Activated CD4-positive, alpha-beta T cell treated with anti-CD3 and anti-CD28 coated beads for 1 hour (primary cell): ENCODE measurements around the gene VDAC1.

Experiments
- DNase-seq: peaks from one replicate; pipeline ENCODE4 v3.0.0-alpha.2; 2020

Gene VDAC1

DNA sequence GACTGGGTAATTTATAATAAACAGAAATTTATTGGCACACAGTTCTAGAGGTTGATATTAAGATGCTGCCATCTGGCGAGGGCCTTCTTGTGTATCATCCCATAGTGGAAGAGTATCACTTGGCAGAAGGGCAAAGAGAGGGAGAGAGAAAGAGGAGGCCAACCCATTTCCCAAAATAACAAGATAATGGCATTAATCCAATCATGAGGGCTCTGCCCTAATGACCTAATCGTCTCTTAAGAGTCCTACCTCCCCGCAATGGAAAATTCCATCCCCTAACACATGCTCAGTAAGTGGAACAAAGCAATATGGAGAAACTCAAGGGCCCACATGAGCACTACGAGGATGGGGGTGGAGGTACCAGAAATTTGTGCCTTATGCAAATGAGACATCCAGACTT is 17.6 kb upstream of the VDAC1 start:
- DNase-seq: no peak

DNA sequence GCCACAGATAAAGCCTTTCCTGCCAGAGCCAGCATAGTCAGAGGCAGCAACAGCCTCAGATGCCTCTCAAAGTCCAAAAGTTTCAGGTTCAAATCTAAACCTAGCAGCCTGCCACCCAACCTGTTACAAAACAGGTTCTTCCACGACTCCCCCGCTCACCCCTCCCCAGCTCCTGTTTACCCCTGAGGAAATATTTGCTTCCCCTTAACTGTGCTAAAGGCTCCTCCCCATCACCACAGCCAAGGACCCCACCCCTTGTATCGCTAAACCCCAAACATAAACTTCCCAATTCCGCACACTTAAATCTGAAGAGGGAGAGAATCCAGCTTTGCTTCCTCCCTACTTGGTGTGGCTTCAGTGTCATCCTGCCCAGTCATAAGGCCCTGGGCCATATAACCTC is 15.4 kb upstream of the VDAC1 start:
- DNase-seq: no peak

DNA sequence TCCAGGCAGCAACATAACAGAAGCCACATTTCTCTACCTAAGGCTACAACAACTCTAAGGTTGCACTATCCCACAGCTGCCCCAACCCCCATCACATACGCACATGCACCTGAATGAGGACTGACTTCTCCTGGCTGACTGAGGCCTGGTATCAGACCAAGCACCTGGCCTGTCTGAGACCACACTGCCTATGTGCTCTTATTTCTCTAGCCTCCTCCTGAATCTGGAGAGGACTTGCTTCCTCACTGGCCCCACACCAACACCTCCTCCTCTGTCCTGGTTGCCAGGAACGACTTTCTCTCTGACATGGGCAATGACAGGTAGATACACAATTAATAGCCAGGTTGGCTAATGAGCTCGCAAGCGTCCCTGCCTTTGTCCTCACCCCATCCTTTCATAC is 14.9 kb upstream of the VDAC1 start:
- no peak for DNase-seq

DNA sequence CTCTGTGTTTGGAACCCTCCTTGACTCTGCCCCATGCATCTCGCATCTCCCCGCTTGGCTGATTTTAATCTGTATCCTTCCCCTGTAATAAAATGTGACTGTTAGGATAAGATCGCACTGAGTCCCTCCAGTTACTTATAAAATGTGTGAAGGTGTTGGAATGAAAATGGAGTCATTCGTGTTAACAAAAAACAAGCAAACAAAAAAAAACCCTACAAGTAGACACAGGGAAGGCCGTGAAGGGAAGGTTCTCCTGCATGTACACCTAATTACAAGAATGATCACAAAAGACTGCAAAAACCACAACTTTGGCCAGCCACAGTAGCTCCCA is 14.2 kb upstream of the VDAC1 start:
- no peak for DNase-seq

DNA sequence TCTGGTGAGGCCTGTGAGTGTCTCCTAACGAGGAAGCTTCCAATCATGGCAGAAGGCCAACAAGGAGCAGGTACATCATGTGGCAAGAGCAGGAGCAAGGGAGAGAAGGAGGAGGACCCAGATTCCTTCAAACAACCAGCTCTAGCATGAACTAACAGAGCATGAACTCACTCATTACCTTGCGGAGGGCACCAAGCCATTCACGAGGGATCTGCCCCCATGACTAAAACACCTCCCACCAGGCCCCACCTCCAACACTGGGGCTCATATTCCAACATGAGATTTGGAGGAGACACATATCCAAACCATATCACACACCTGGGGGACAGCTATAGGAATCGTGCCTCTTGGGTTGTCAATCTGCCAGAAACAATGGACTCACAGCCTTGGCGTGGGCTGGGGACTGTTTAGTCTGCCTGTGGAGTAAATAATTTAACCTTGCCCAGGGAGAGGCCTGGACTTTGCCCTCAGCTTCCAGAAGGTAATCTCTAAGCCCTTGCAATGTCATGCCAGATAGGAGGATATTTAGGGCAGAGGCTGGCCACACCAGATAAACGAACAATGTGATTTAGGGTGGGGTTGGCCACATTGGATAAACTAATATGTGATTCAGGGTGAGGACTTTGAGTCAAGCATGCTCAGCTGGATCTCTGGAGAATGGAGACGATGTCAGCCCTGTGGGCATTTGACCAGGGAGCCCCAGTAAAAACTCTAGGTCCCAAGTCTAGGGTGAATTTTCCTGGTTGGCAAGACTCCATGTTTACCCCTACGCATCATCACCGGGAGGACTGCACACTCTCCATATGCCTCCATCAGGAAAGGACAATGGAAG is 13.6 kb upstream of the VDAC1 start:
- no peak for DNase-seq

DNA sequence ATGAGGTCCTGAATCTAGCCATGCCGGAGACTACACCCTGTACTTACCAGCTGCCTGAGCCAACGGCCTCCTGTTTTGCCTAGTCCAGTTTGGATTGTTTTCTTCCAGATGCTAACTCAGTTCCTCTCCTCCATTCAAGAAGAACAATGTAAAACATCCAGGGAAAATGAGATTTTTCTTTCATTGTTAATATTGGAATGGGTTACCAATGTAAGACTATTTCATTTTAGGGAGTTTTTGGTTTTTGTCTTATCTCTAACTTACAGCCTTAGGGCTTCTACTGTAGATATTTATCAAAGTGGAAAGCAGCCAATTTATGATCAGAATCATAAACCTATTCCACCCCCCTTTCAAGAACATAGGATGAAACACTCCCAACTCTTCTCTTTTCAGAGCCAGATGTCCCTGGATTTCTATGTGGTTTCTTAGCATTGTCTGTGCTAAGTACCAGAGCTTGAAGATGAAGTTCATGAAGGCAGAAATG is 3.5 kb upstream of the VDAC1 start:
- DNase-seq: no peak

DNA sequence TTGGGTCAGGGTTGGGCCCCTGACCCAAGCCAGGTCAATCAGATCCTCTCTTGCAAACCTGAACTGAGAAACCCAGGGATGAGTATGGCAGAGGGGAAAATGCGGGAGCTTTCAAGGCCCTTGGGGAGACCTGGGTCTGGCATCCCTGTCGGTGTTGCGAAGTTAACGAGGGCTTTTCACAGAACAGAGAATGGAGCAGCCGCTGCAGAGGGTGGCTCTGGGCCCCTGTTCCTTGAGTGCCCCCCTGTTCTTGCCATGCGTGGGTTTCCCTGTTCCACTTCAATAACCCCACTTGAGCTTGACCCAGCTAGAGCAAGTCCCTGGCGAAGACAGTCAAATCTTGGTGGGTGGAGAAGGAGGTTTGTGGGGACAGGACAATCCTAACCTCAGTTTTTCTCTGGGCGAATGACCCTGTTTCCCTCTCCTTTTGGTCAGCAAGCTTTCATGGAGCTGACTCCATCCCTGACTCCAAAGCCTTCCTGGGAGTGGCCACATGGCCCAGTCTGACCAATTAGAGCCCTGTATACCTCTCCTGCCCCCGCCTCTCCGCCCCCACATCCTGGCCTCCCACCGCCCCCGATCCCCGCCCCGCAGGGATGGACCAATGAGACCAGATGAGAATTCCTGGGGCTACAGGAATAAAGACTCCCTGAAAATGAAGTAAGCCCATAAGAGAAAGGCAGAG is 2.9 kb upstream of the VDAC1 start:
- DNase-seq: no peak

DNA sequence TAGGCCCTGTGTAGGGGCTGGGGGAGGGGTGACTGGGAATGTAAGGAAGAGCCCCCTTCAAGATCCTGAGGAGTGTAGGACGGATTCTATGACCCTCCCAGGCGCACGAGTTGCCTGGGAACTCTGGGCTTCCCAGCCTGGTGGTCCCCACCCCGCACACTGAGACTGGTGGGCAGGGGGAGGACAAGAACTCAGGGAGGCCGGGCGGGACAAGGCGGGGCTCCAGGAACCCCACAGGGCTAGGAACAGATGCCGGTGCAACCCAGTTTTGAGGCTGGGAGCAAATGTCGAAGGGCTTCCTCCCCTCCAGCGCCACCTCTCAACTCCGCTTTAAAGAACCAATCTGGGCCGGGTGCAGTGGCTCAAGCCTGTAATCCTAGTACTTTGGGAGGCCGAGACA is 1.3 kb upstream of the VDAC1 start:
- no peak for DNase-seq

DNA sequence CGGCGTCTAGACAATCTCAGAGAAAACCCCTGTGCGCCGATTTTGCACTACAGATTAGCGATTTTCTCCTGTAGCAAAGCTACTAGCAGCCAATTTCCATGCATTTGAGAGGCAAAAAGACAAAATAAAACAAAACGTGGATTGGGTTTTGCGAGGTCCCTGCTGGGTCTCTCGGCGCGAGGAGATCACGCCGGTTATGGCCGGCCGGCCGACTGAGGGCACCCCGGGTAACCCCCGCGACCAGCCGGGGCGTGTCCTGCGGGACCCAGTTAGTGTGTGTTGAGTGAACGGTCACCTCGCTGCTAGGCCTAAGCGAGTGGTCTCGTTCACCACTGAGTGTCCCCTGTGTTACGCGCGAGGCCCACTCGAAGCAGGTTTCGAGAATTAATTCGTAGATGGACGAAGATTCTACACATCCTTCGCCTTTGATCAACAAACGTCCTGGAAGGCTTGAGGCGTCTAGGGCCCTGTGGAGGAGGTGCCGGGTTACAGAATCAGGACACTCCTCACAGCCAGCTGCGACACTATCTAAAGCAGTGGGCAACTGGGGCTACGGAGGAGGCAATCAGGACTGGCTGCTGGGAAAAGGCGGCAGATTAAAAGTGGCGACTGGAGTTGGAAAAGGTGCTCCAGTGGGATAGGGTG is 764 bp upstream of the VDAC1 start:
- DNase-seq: no peak

DNA sequence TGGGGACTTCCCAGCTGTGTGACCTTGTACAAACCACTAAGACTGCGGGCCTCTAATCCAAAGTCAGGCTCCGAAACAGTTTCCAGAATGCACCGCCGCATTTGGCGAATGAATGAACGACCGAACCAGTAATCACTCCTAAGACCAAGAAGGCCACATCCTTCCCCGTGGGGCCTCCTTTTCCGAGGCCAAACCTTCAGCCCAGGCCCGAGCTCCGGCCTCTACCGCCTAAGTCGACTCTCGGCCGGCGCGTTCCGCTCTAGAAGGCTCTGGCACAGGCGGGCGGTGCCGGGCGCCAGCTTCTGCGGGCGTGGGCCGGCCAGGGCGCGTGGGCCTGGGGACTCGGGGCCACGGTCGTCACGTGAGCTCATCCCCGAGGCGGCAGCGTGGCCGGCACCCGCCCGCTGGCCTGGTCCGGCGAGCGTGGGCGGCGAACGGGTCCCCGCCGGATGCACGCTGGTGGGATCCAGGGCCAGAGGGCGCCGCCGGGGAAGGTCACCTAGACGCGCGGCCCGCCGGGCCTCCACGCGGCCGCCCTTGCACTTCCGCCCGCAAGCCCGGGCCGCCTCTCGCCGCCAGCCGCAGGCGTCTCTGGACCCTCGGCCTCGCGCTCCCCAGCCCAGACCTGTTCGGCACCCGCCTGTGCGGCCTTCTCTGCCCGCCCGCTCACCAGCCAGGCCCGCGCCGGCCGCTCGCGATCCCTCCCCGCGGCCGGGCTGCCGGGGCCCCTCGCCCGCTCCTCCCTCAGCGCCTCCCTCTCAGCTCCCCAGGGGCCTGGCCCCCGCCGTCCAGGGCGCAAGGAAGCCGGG is 754 bp downstream of the VDAC1 start:
- DNase-seq: no peak

DNA sequence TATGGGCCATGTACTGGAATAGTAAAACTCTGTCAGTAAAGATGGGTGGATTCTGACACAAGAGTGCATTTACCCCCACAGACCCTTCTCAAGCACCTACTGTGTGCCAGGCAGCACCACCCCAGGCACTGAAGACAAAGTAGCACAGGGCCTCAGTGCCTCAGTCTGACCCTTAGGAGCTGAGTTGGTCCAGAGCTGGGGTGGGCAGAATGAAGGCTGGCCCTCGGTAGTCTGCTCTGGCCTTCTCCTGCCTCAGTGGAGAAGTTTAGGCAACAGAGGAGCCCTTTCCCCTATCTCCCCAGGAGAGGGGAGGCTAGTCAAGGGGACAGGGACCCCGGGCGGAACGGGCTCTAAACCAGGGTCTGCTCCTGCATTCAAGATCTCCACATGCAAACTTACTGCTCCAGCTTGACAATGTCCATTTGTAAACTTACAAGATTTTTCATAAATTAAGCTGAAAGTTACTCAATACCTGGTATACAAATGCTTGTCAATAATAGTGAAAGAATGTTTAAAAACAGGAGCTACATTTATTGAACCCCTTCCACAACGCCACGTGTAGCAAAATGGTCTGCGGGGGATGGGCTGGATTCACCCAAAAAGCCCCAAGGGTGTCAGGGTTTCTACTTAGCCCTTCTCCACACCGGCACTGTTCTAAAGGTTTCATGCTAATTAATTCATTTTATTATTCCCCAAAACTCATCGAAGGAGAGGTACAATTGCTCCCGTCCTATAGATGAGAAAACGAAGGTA is 1.5 kb downstream of the VDAC1 start:
- DNase-seq: no peak

DNA sequence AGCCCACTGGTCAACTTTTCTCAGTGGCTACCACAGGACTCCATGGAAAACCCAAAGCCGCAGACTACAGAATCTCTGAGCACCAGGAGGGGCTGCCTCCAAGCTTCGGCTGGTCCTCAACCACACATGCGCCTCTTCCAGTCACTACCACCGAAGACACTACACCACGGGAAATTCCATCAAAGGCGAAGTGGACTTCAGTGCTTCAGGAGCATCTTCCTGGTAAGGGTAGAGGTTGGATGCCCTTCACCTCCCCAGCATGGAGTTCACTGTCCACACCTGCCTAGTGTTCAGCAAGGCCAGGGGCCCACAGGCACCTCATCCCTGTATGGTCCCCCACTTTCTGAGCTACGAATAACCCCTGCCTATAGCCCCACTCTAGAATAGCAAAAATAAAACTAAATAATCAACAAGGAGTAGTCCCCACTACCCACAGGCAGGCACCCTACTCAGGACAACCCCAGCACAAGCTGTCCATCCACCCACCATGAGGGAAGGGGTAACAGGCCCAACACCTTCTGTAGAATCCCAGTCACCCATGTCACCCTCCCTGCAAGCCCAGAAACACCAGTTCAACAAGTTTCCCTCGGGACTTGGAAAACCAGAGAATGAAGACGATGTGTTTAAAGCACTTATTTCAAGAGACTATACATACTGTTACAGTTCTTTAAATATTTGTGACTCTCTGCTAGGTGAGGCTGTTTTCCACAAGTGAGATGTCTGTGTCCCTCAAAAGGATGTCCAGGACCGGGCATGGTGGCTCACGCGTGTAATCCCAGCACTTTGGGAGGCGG is 2.6 kb downstream of the VDAC1 start:
- no peak for DNase-seq

DNA sequence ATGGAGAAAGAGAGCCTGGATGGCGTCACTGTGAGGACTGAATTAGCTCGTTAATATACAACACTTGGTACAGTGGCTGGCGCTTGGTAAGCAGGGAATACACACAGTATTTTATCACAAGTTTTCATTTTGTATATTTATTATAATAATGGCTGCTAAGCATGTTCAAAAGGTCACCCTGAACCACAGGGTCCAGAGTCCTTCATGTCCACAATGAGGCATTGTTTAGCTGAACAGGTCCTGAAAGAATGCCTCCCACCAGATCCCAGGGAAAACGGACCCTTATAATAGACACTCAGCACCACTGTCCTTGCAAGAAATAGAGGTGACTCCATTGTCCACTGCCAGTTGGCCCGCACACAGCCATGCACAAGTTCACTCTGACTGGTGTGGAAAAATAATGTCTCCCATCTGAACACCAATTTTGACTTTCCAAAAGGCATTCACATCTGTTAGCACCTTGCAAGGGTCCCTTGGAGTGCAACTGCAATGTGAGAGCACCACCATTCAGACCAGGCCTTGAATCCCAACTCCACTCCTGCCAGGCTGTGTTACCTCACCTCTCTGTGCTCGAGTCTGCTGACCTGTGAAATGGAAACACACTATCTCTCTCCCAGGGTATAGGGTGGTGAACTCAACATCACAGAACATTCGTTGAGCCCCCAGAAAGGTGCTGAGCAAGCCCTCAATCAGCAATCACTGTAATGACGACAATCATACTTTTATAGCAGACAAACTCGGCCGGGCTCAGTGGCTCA is 3.9 kb downstream of the VDAC1 start:
- DNase-seq: no peak

DNA sequence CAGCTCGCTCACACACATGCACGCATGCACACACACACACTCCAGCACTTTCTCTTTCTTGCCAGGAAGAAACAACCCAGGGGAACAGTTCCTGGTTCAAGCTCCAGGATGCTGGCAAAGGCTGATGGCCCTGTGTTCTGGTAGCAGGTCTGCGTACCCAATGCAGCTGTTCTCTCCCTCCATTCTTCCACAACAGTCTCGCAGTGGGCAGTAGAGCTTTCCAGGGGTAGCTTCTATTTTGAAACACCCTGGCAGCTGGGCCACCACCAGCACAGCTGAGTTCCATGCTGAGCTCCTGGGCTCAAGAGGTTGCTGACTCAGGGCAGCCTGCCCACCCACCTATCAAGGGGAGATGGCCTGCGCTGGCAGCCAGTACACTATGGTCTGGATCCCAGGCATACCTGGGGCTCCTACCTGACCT is 4.7 kb downstream of the VDAC1 start:
- no peak for DNase-seq

DNA sequence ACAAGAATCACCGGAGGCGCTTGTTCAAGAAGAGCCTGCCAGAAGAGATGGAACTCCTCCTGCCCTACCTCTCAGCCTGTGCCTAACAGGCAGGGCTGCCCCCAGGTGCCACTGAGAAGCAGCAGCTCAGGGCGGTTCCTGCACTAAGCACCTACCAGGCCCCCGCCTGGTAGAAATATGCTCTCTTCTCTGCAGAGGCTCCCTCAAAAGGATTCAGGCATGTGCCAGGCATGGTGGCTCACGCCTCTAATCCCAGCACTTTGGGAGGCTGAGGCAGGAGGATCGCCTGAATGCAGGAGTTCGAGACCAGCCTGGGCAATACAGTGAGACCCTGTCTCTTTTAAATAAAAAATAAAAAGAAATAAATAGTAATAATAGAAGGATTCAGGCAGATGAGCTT is 6.0 kb downstream of the VDAC1 start:
- no peak for DNase-seq

DNA sequence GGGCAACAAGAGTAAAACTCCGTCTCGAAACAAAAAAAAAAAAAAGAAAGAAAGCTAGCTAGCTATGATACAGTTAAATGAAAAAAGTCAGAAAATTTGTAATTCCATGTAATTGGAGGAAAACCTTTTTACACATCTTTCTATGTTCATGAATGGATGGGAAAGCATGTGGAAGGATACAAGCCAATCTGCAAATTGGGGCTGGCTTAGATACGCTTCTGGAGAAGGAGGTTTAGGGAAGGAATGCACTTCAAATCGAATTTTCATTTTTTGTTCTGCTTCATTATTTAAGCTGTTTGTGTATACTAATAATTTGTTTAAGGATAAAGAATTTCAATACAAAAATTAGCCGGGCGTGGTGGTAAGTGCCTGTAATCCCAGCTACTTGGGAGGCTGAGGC is 6.7 kb downstream of the VDAC1 start:
- no peak for DNase-seq

DNA sequence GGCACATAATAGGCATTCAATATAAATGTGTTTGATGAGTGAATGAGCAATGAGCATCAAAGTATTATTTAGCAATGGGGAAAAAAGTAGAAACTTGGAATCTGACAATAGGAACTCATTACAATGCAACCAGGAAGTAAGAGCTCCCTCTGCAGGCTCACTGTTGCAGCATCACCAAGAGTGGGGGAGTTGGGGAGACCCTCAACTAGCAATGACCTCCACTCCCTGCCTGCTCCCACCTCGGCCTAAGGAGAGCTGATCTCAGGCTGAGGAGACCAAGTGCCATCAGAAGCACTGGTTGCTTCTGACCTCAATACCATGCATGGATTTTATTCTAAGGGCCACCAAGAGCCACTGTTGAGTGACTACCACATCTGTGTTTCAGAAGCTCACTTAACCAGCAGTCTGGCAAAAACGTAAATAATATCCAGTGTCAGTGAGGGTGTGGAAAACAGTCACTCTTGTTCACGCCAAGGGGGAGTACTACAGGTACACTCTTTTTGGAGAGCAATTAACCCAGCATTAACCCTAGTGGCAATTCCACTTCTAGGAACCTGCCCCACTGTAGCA is 8.0 kb downstream of the VDAC1 start:
- DNase-seq: no peak

DNA sequence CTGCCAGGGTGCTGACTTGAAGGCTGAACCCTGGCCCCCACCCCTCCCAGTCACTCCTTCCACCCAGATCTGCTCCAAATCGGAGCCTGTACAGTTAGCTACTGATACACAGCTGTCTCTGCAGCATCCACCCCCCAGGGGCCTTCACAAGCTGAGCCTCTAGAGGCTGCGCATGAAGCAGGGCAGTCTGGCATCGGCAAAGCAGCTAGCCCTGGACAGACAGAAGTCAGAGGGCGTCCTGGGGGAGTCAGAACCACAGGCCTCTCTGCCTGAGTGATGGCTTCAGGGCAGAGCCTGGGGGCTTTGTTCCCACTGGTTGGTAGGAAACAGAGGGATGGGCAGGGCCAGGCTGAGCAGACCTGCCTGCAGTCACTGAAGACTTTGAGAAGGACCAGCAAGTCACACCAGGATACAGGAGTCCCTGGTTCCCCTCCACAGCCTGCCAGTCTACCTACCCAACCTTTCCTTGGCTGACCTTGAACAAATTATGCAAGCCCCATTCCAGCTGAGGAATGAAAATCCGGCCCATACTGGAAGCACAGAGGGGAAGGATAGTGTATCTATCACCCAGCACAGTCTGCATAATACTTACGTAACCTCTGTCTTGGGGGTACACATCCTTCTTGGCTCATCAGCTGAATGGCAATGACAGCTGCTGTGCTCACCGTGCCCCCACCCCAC is 8.8 kb downstream of the VDAC1 start:
- no peak for DNase-seq

DNA sequence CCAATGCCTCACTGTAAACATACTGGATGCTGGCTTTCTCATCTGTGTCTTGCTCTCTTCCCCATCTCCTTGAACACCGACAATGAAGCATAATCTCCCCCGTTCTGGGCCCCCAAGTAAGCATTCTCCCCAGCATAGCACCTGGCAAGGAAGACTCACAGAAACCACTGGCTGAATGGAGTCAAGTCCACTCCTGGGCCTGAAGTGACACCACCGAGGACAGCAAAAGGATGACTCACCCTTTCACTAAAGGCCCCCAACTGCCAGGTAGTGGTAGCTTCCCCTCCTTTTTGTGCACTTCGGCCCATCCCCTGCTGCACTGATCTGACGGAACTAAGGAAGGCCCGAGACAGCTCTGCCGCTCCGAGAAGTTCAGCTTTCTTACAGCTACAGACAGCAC is 9.4 kb downstream of the VDAC1 start:
- no peak for DNase-seq

DNA sequence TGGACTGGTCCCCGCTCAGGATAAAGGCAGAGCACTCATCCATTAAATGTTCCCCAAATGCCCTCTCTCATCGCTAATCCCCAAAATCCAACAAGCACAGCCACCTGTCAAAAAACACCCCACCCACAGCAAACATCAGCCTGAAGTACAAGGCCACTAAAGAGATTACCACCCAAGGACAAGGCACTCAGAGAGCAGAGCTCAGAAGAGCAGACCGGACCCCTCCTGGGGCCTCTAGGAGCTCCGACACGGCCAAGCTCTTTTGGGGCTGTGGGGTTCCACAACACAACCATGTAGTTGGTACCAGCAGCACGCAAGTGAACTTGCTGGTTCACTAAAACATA is 9.8 kb downstream of the VDAC1 start:
- no peak for DNase-seq
